Thoracic aorta (tissue), 2 donors: ENCODE results near the gene CFAP298. TPM values are rescaled to one million over a fixed set of nuclear protein-coding genes. Genes with fewer than 3 reads are reported as not detected.
A peak's percentile ranks its signal among the peaks of the same experiment; 100 is the strongest.
"Not testable (repeated sequence)": the region's sequence is repeated elsewhere in the genome, so short reads cannot be mapped to it uniquely, and the experiment has no call there.

Source experiments
- ATAC-seq: fragments of 150-250 bp; one replicate; pipeline ENCODE4 v1.8.0; 2017; ENCODE audit warnings: low read depth; ENCODE audit not compliant: insufficient number of reproducible peaks, low FRiP score
- DNase-seq: peaks from one replicate; pipeline ENCODE4 v3.0.0-alpha.2; 2020; ENCODE audit warnings: low spot score
- H3K27ac ChIP-seq, 2 donors: fragments of 200-600 bp; sonication (generic); 1 replicate in 1 of 2; 2 replicates in 1 of 2; pipeline ENCODE4 v1.5.1; 2016; ENCODE audit warnings: mild to moderate bottlenecking in 2 of 2, moderate library complexity in 2 of 2
- H3K27me3 ChIP-seq: fragments of 200-600 bp; sonication (generic); replicated peaks from 2 replicates; pipeline ENCODE4 v1.6.0; 2016; ENCODE audit warnings: mild to moderate bottlenecking; ENCODE audit not compliant: insufficient read depth
- H3K36me3 ChIP-seq: fragments of 200-600 bp; sonication (generic); one replicate; pipeline ENCODE4 v1.5.1; 2016
- H3K4me1 ChIP-seq, 2 donors: fragments of 200-600 bp; sonication (generic); 1 replicate in 1 of 2; 2 replicates in 1 of 2; pipeline versions ENCODE4 v1.5.1 to v1.6.0; 2016; ENCODE audit warnings: low read depth in 2 of 2, mild to moderate bottlenecking in 1 of 2; ENCODE audit not compliant: control insufficient read depth in 1 of 2
- H3K4me3 ChIP-seq: fragments of 200-600 bp; sonication (generic); 2 replicates; pipeline ENCODE4 v1.5.1; 2016; ENCODE audit warnings: mild to moderate bottlenecking
- H3K9me3 ChIP-seq: fragments of 200-600 bp; sonication (generic); 2 replicates; pipeline ENCODE4 v1.5.1; 2016
- CTCF ChIP-seq: fragments of 200-600 bp; sonication (generic); IDR thresholded peaks from one replicate; pipeline ENCODE4 v1.5.1; 2019; ENCODE audit warnings: antibody characterized with exemption
- total RNA-seq, 2 donors: library from RNA; depleted of rRNA; stranded (reverse); fragments of >200 nt; gene quantifications; one replicate each; pipeline versions ENCODE4 v1.1.0 to v1.2.3, GENCODE V29; 2016

CFAP298 gene
- total RNA-seq, 2 donors from 2014 or later: 22.7 to 31.4 TPM

DNA sequence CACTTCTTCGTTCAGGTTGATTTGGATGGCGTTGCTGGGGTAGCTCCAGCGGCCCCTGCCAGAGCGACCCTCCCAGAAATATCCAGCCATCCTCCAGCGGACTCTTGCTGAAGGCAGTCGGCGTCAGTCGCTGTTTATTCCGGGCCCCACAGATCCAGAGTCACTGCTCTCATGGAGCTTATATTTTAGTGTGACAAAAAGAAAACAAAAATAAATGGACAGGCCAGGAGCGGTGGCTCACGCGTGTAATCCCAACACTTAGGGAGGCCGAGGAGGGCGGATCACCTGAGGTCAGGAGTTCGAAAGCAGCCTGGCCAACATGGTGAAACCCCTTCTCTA lies 791 bp upstream of the CFAP298 start:
- TF ChIP-seq CTCF: no peak
- no peak for ATAC-seq
- Histone ChIP-seq H3K4me3 (peak overlapping the region; percentile 77), H3K36me3 (peaks cover 3% of the 10 kb centered on the region), H3K27ac (peak overlapping the region; percentile 77 to 85), H3K27me3 (no peaks in the 10 kb centered on the region), H3K4me1 (peaks cover 7 to 15% of the 10 kb centered on the region in 2 donors), H3K9me3 (no peaks in the 10 kb centered on the region)
- no peak for DNase-seq

GRCh38 chr21:32611471-32611997 lies 643 bp downstream of the CFAP298 start:
- Histone ChIP-seq H3K4me1 (peaks cover 7 to 15% of the 10 kb centered on the region in 2 donors), H3K27ac (peak overlapping the region; percentile 77 to 85), H3K27me3 (no peaks in the 10 kb centered on the region), H3K9me3 (no peaks in the 10 kb centered on the region), H3K36me3 (peaks cover 16% of the 10 kb centered on the region), H3K4me3 (peak overlapping the region; percentile 77)
- DNase-seq: no peak
- ATAC-seq: no peak
- no peak for TF ChIP-seq CTCF

- not testable (repeated sequence) for H3K9me3 ChIP-seq, DNase-seq, H3K27ac ChIP-seq, ATAC-seq, H3K27me3 ChIP-seq
- H3K4me1 ChIP-seq: peaks cover 7 to 15% of the 10 kb centered on the region in 2 donors
- peak overlapping the region; percentile 77 for H3K4me3 ChIP-seq
- H3K36me3 ChIP-seq: peaks cover 21% of the 10 kb centered on the region
These were observed 1.2 kb downstream of the CFAP298 start for GRCh38 chr21:32610940-32611339.

DNA sequence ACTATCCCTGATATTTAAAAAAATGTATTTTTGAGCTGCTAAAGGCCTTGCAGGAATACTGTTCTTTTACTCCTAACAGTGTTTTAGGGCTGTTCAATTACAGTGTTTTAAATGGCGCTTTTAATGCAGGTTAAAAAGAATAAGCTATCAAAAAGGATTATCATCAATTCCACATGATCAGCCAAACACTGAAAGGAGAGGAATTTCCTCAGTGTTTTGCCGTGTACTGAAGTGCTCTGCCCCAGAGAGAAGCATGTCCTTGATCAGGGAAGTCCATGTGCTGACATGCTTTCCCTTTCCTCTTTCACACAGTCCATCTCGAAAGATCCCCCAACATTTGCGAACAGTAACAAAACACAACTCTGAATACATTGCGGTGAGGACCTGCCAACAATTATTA lies 3.3 kb downstream of the CFAP298 start:
- DNase-seq: no peak

DNA sequence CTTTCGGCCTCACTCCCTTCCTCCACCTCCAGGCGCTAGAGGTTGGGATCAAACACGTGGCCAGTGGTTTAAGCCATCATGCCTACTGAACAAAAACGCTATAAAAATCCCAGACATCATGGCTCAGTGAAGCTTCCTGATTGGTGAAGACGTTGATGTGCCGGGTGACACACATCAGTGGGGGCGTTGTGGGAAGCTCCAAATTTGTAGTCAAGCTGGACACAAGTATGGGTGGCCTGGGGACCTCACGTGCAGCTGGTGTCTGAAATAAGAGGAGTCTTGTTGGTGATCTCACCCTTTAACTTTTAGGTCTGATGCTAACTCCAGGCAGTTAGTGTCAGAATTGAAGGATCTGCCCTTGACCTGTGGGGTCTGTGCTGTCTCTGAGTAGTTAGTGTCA lies 6.7 kb downstream of the CFAP298 start:
- Histone ChIP-seq H3K27ac (no peak overlapping the region), H3K9me3 (no peaks in the 10 kb centered on the region), H3K4me1 (peaks cover 1 to 7% of the 10 kb centered on the region in 2 donors), H3K27me3 (no peaks in the 10 kb centered on the region), H3K36me3 (peaks cover 59% of the 10 kb centered on the region), H3K4me3 (no peak overlapping the region)
- no peak for TF ChIP-seq CTCF
- DNase-seq: no peak
- ATAC-seq: no peak

More for the DNA sequence above, 3.3 kb downstream of the CFAP298 start:
- no peak for ATAC-seq
- TF ChIP-seq CTCF: no peak
- no peaks in the 10 kb centered on the region for H3K9me3 ChIP-seq
- peaks cover 7 to 15% of the 10 kb centered on the region in 2 donors for H3K4me1 ChIP-seq
- no peak overlapping the region for H3K27ac ChIP-seq
- no peaks in the 10 kb centered on the region for H3K27me3 ChIP-seq
- H3K4me3 ChIP-seq: no peak overlapping the region
- H3K36me3 ChIP-seq: peaks cover 39% of the 10 kb centered on the region

DNA sequence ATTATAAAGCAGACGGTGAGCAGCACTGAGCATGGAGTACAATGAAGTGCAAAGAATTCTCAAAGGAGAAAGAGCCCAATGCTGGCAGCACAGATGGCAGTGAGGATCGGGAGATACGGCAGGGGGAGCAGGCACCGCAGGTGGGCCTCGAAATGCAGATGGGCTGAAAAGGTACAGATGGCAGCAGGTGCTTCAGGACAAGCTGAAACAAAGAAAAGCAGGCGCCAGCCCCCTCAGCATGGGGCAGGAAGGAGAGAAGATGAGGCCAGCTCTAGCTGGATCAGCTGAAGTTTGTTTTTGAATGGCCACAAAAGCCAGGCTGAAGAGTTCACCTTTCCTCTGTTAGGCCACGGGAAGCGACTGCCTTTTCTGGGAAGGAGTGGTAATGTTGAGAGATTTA lies 7.7 kb downstream of the CFAP298 start:
- Histone ChIP-seq H3K27ac (no peak overlapping the region), H3K9me3 (no peaks in the 10 kb centered on the region), H3K27me3 (no peaks in the 10 kb centered on the region), H3K36me3 (peaks cover 62% of the 10 kb centered on the region), H3K4me1 (no peaks in the 10 kb centered on the region), H3K4me3 (no peak overlapping the region)
- TF ChIP-seq CTCF: no peak
- no peak for DNase-seq
- no peak for ATAC-seq
